Neutrophil (primary cell): Measurements from ENCODE around the gene PKP1.

Experiments used
- H3K27ac ChIP-seq: fragments of 200-600 bp; sonication (generic); 2 replicates; pipeline ENCODE4 v1.5.1; 2016; ENCODE audit warnings: mild to moderate bottlenecking, moderate library complexity
- H3K27me3 ChIP-seq: fragments of 200-600 bp; sonication (generic); 2 replicates; pipeline ENCODE4 v1.6.0; 2016; ENCODE audit warnings: mild to moderate bottlenecking
- H3K36me3 ChIP-seq: fragments of 200-600 bp; sonication (generic); 2 replicates; pipeline ENCODE4 v1.5.1; 2017
- H3K4me1 ChIP-seq, 2 experiments: fragments of 200-600 bp in 1 of 2; sonication (generic) in 1 of 2; 1 replicate in 1 of 2; 2 replicates in 1 of 2; pipeline versions ENCODE4 v1.5.1 to v1.6.1; 2013 to 2016; ENCODE audit warnings: low read depth in 1 of 2, low read length in 1 of 2, mild to moderate bottlenecking in 1 of 2, moderate library complexity in 1 of 2; ENCODE audit not compliant: control insufficient read depth in 1 of 2, insufficient read depth in 1 of 2
- H3K4me3 ChIP-seq, 2 experiments: fragments of 200-600 bp in 1 of 2; sonication (generic) in 1 of 2; 1 replicate in 1 of 2; 2 replicates in 1 of 2; pipeline ENCODE4 v1.5.1; 2013 to 2016; ENCODE audit warnings: low read depth in 1 of 2, low read length in 1 of 2, mild to moderate bottlenecking in 1 of 2, moderate library complexity in 1 of 2
- H3K9me3 ChIP-seq: fragments of 200-600 bp; sonication (generic); 2 replicates; pipeline ENCODE4 v1.5.1; 2016
- CTCF ChIP-seq: fragments of 200-600 bp; sonication (generic); IDR thresholded peaks from 2 replicates; pipeline ENCODE4 v1.5.1; 2016; ENCODE audit warnings: antibody characterized with exemption

The PKP1 gene

GRCh38 chr1:201283836-201284553, 689 bp downstream of the PKP1 start:
- no peaks in the 10 kb centered on the region for H3K9me3 ChIP-seq
- H3K4me3 ChIP-seq = no peak overlapping the region
- no peaks in the 10 kb centered on the region for H3K4me1 ChIP-seq
- H3K36me3 ChIP-seq = no peaks in the 10 kb centered on the region
- TF ChIP-seq CTCF = no peak
- H3K27me3 ChIP-seq = peaks cover 87% of the 10 kb centered on the region
- H3K27ac ChIP-seq = no peak overlapping the region

GRCh38 chr1:201284636-201285035, 1.3 kb downstream of the PKP1 start:
- Histone ChIP-seq H3K36me3 (no peaks in the 10 kb centered on the region), H3K4me3 (no peak overlapping the region), H3K9me3 (no peaks in the 10 kb centered on the region), H3K4me1 (no peaks in the 10 kb centered on the region), H3K27ac (no peak overlapping the region), H3K27me3 (peaks cover 84% of the 10 kb centered on the region)
- no peak for TF ChIP-seq CTCF

- no peak for TF ChIP-seq CTCF
- H3K36me3 ChIP-seq = no peaks in the 10 kb centered on the region
- H3K9me3 ChIP-seq = no peaks in the 10 kb centered on the region
- no peak overlapping the region for H3K4me3 ChIP-seq
- H3K27me3 ChIP-seq = peaks cover 82% of the 10 kb centered on the region
- no peaks in the 10 kb centered on the region for H3K4me1 ChIP-seq
- no peak overlapping the region for H3K27ac ChIP-seq
Measured at GRCh38 chr1:201285846-201286245, 2.5 kb downstream of the PKP1 start.

- H3K4me1 ChIP-seq = no peaks in the 10 kb centered on the region
- no peaks in the 10 kb centered on the region for H3K36me3 ChIP-seq
- peaks cover 76% of the 10 kb centered on the region for H3K27me3 ChIP-seq
- no peak for TF ChIP-seq CTCF
- no peaks in the 10 kb centered on the region for H3K9me3 ChIP-seq
- H3K27ac ChIP-seq = no peak overlapping the region
- no peak overlapping the region for H3K4me3 ChIP-seq
Measured at GRCh38 chr1:201286445-201286844, 3.1 kb downstream of the PKP1 start.

DNA sequence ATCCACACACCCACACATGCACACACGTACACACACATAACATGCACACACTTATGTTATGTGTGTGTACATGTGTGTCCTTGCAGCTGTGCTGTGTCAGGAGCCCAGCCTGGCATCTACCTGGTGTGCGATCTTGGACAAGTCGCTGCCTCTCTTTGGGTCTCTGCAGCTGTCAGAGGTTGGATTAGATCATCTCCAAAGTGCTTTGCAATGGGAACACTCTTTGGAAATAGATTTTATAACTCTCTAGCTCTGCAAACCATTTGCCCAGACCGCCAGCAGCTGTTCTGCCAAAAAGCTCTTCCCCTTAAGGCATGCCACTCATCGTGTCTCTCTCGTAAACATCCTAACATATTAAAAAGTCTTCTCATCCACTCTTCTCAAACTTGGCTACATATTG, 4.7 kb downstream of the PKP1 start:
- H3K9me3 ChIP-seq = no peaks in the 10 kb centered on the region
- no peak for TF ChIP-seq CTCF
- no peaks in the 10 kb centered on the region for H3K4me1 ChIP-seq
- H3K4me3 ChIP-seq = no peak overlapping the region
- no peak overlapping the region for H3K27ac ChIP-seq
- peaks cover 60% of the 10 kb centered on the region for H3K27me3 ChIP-seq
- no peaks in the 10 kb centered on the region for H3K36me3 ChIP-seq
